Measurements from ENCODE around the gene GPC6.

GPC6 gene

DNA sequence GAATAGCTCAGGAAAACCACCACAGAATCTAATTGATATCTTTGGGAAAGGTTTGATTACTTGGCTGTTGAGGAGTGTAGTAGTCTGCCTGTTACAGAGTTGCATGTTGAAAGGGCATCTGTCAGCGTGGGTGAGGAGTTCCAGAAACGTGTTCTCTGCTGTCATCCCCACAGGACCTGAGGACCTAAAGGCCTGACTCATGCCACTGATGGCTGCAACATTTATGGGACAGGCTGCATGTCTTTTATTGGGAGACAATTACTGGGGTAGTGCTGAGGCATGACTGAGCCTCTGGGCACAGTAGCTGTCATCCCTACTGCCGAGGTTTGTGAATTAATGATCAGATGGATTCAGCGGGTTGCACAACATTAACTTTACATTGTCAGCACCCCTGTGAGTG lies 525.9 kb downstream of the GPC6 start:
- CTCF ChIA-PET: no interaction called here
- no peak for TF ChIP-seq CTCF (IDR thresholded peaks at IDR 0.05; ENCODE audit: insufficient read depth, low read length, missing control alignments)
- DNase-seq (ENCODE audit: low read depth, low spot score): no peak

GRCh38 chr13:93753639-93754038 lies 527.0 kb downstream of the GPC6 start:
- ChIA-PET CTCF (no interaction called here), POLR2A (no interaction called here)
- TF ChIP-seq CTCF (IDR thresholded peaks at IDR 0.05; ENCODE audit: insufficient read depth, low read length, missing control alignments): no peak
- no peak overlapping the region for H3K4me3 ChIP-seq (ENCODE audit: low read depth, low read length)
- no peak for DNase-seq (ENCODE audit: low read depth, low spot score)

More for the DNA sequence above, 525.9 kb downstream of the GPC6 start:
- POLR2A ChIA-PET: no interaction called here
- H3K4me3 ChIP-seq (ENCODE audit: low read depth, low read length): no peak overlapping the region

DNA sequence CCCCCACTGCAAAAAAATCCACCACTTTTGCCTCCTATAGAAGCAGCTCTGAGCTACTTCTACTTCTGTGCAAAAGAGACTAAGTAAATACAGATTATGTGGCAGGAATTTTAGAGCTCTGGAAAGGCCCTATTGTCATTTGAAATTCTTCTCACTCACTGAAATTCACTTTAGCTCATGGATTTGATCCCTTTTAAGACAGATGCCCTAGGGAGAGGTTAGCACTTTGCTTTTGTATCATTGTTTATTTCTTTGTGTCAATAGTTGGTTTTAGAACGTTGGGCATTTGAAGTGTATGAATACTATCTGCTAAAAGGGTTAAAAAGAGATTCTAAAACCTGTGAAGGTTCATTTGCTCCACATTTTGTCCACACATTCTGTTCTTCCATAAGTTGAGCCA lies 528.7 kb downstream of the GPC6 start:
- no peak for TF ChIP-seq CTCF (IDR thresholded peaks at IDR 0.05; ENCODE audit: insufficient read depth, low read length, missing control alignments)
- ChIA-PET POLR2A (no interaction called here), CTCF (interaction anchor here (0.7 kb wide), 1 partner anchor 12 kb away, joined by 3 read pairs; no protein-coding TSS in a partner anchor)
- no peak for DNase-seq (ENCODE audit: low read depth, low spot score)
- no peak overlapping the region for H3K4me3 ChIP-seq (ENCODE audit: low read depth, low read length)

DNA sequence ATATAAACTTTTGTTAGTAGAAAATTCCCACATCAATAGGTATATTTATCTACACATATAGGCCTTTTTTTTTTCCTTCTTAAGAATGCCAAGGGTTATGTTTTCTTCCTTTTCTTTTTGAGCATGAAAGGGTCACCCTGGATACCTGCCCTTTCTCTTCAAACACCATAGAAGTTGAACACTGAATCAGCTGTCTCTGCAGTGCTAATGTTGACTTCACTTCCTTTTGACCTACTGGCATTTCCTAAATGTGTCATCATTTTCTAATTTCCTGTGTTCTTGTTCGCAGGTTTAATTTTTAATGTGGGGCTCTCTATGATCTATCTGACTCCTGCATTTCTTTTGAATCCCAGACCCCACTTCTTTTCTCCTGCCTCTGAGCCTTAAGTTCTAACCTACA lies 532.0 kb downstream of the GPC6 start:
- DNase-seq (ENCODE audit: low read depth, low spot score): no peak
- TF ChIP-seq CTCF (IDR thresholded peaks at IDR 0.05; ENCODE audit: insufficient read depth, low read length, missing control alignments): no peak
- no peak overlapping the region for H3K4me3 ChIP-seq (ENCODE audit: low read depth, low read length)
- ChIA-PET CTCF (no interaction called here), POLR2A (no interaction called here)

- DNase-seq (ENCODE audit: low read depth, low spot score): no peak
- POLR2A ChIA-PET: no interaction called here
- CTCF ChIA-PET: no interaction called here
- no peak overlapping the region for H3K4me3 ChIP-seq (ENCODE audit: low read depth, low read length)
- no peak for TF ChIP-seq CTCF (IDR thresholded peaks at IDR 0.05; ENCODE audit: insufficient read depth, low read length, missing control alignments)
These were observed 536.3 kb downstream of the GPC6 start for GRCh38 chr13:93762708-93763426.

DNA sequence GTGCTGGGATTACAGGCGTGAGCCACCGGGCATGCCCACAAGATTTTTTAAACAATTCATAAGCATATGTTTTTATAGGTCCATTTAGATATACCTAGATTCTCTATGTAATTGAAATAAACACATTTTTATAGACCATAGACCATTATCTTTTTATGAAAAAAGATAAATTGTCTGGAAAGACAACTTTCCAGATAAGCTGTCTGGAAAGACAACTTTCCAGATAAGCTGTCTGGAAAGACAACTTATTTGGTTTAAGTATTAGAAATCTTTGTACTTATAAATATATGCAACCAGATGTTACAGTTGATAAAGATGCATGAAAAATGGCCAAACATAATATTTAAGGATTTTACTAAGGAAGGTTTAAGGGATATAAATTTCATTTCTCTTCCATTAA lies 538.5 kb downstream of the GPC6 start:
- no peak for TF ChIP-seq CTCF (IDR thresholded peaks at IDR 0.05; ENCODE audit: insufficient read depth, low read length, missing control alignments)
- ChIA-PET POLR2A (no interaction called here), CTCF (no interaction called here)

More for the DNA sequence above, 538.5 kb downstream of the GPC6 start:
- no peak for DNase-seq (ENCODE audit: low read depth, low spot score)
- no peak overlapping the region for H3K4me3 ChIP-seq (ENCODE audit: low read depth, low read length)

All from AG04449 (cell line).